GM12878 (cell line): ENCODE measurements around the gene INSYN2B. TPM values are rescaled to one million over a fixed set of nuclear protein-coding genes. Genes with fewer than 3 reads are reported as not detected.

Source experiments
- ATAC-seq: fragments of 200-7000 bp; cut with Tn5 transposase; 3 replicates; pipeline ENCODE4 v1.9.1; 2020; ENCODE audit warnings: mild to moderate bottlenecking, moderate library complexity
- BruUV-seq: library from RNA; stranded (reverse); fragments of 400-500 nt; replicated peaks from 2 replicates; lab custom pipeline; 2021; lab: Mats Ljungman, UMichigan
- CTCF ChIA-PET: fragments of 300-600 bp; sonication (Branson Sonifier 250); formaldehyde crosslinking; extraction: SDS; loops from one replicate; lab custom pipeline; 2021; ENCODE audit warnings: inconsistent platforms; lab: Yijun Ruan, JAX
- POLR2A ChIA-PET: fragments of 350-600 bp; formaldehyde crosslinking; extraction: SDS; loops from one replicate; lab custom pipeline; 2021; ENCODE audit warnings: inconsistent platforms; lab: Charles Lee
- RAD21 ChIA-PET: fragments of 300-600 bp; sonication (Branson Sonifier 250); formaldehyde crosslinking; loops from one replicate; lab custom pipeline; 2023; ENCODE audit warnings: antibody characterized with exemption; ENCODE audit not compliant: unreplicated experiment; lab: Charles Lee
- SMC1A ChIA-PET: fragments of 300-600 bp; sonication (Branson Sonifier 250); formaldehyde crosslinking; loops from one replicate; lab custom pipeline; 2023; ENCODE audit not compliant: unreplicated experiment, uncharacterized antibody; lab: Charles Lee
- DNase-seq: peaks from one replicate; pipeline ENCODE4 v3.0.0-alpha.2; 2011; ENCODE audit warnings: low read depth, low spot score
- FAIRE-seq: peaks from 3 replicates; lab custom pipeline; 2011; peaks lifted over from hg19 to GRCh38; lab: Jason Lieb, UNC
- H2AFZ ChIP-seq: 2 replicates; pipeline ENCODE4 v1.6.0; 2011; ENCODE audit warnings: low read depth, low read length, control low read depth; ENCODE audit not compliant: control insufficient read depth
- H3K27ac ChIP-seq: 2 replicates; pipeline ENCODE4 v1.5.1; 2011; ENCODE audit warnings: control low read depth; ENCODE audit not compliant: control insufficient read depth, insufficient read depth
- H3K27me3 ChIP-seq, 2 experiments: replicated peaks in 1 of 2; 2 replicates each; pipeline versions ENCODE4 v1.6.0 to v1.6.1; 2011; ENCODE audit warnings: low read length in 1 of 2; ENCODE audit not compliant: control insufficient read depth in 2 of 2, insufficient read depth in 2 of 2
- H3K36me3 ChIP-seq, 2 experiments: 2 replicates each; pipeline ENCODE4 v1.5.1; 2011; ENCODE audit warnings: low read length in 1 of 2; ENCODE audit not compliant: control insufficient read depth in 2 of 2, insufficient read depth in 2 of 2
- H3K4me1 ChIP-seq: 2 replicates; pipeline ENCODE4 v1.6.1; 2011; ENCODE audit warnings: mild to moderate bottlenecking, low read length, moderate library complexity, mixed read lengths; ENCODE audit not compliant: control insufficient read depth, insufficient read depth
- H3K4me2 ChIP-seq: 2 replicates; pipeline ENCODE4 v1.6.0; 2011; ENCODE audit warnings: control low read depth; ENCODE audit not compliant: control insufficient read depth, insufficient read depth
- H3K4me3 ChIP-seq: fragments of 200-600 bp; sonication (generic); 2 replicates; pipeline ENCODE4 v1.5.1; 2016
- H3K79me2 ChIP-seq: 2 replicates; pipeline ENCODE4 v1.6.0; 2011; ENCODE audit warnings: low read length; ENCODE audit not compliant: control insufficient read depth, insufficient read depth
- H3K9ac ChIP-seq: 2 replicates; pipeline ENCODE4 v1.8.0; 2011; ENCODE audit warnings: low read length, control low read depth, mixed read lengths; ENCODE audit not compliant: control insufficient read depth, insufficient read depth
- H3K9me3 ChIP-seq: replicated peaks from 3 replicates; pipeline ENCODE4 v1.5.1; 2011; ENCODE audit warnings: mild to moderate bottlenecking, low read length; ENCODE audit not compliant: control insufficient read depth, insufficient read depth
- H4K20me1 ChIP-seq: 2 replicates; pipeline ENCODE4 v1.6.0; 2011; ENCODE audit not compliant: control insufficient read depth, insufficient read depth
- BCLAF1 ChIP-seq: fragments of 450-650 bp; IDR thresholded peaks from 2 replicates; pipeline ENCODE4 v1.6.1; 2017; ENCODE audit warnings: antibody characterized with exemption, mild to moderate bottlenecking, moderate library complexity
- CTCF ChIP-seq, 3 experiments: IDR thresholded peaks in 2 of 3; conservative IDR thresholded peaks in 1 of 3; 2 replicates each; pipeline ENCODE4 v1.5.1; 2011; ENCODE audit warnings: low read depth in 3 of 3, low read length in 3 of 3, mild to moderate bottlenecking in 3 of 3, control low read depth in 2 of 3, moderate library complexity in 2 of 3, inconsistent platforms in 1 of 3, mixed read lengths in 1 of 3; ENCODE audit not compliant: control insufficient read depth in 2 of 3, insufficient read depth in 1 of 3; ENCODE audit errors: extremely low read depth in 1 of 3
- CUX1 ChIP-seq: IDR thresholded peaks from 2 replicates; pipeline ENCODE4 v1.6.1; 2012; ENCODE audit warnings: improper control_type of control experiment, low read depth, low read length; ENCODE audit not compliant: insufficient replicate concordance
- JUND ChIP-seq: IDR thresholded peaks from 2 replicates; pipeline ENCODE4 v1.6.1; 2012; ENCODE audit warnings: low read depth, mild to moderate bottlenecking, low read length, improper control_type of control experiment, moderate library complexity
- NFIC ChIP-seq: IDR thresholded peaks from 2 replicates; pipeline ENCODE4 v1.6.1; 2012; ENCODE audit warnings: low read depth, mild to moderate bottlenecking, inconsistent platforms, low read length, moderate library complexity
- NFYB ChIP-seq: IDR thresholded peaks from 2 replicates; pipeline ENCODE4 v1.6.1; 2011; ENCODE audit warnings: low read depth, mild to moderate bottlenecking, low read length, improper control_type of control experiment, moderate library complexity; ENCODE audit not compliant: insufficient read depth
- POLR2AphosphoS2 ChIP-seq: IDR thresholded peaks from 2 replicates; pipeline ENCODE4 v1.6.1; 2011; ENCODE audit warnings: low read depth, mild to moderate bottlenecking, low read length, improper control_type of control experiment, moderate library complexity
- SIN3A ChIP-seq: IDR thresholded peaks from 2 replicates; pipeline ENCODE4 v1.6.1; 2012; ENCODE audit warnings: low read depth, low read length, improper control_type of control experiment
- ZNF207 ChIP-seq: fragments of 450-650 bp; IDR thresholded peaks from 2 replicates; pipeline ENCODE4 v1.6.1; 2014; ENCODE audit warnings: antibody characterized with exemption, mild to moderate bottlenecking, borderline replicate concordance
- in situ Hi-C: fragments of 300-500 bp; cut with MboI; formaldehyde crosslinking; loops from 9 replicates; pipeline ENCODE4 v1.14.3; 2018; ENCODE audit warnings: mixed read lengths
- intact Hi-C: fragments of 100-400 bp; cut with micrococcal nuclease; formaldehyde crosslinking; loops from one replicate; pipeline ENCODE4 v1.14.2; 2022; ENCODE audit not compliant: unreplicated experiment
- polyA plus RNA-seq, 11 experiments: library from polyadenylated mRNA; depleted of rRNA in 4 of 11; unstranded in 6 of 11; stranded (reverse) in 5 of 11; fragments of >200 nt; fragmentation: Nextera tagmentation in 4 of 11; fragmentation: Illumina TruSeq in 1 of 11; extraction: Ambion mirVana in 4 of 11; extraction: Trizol in 1 of 11; gene quantifications; 1 replicate in 1 of 11; 2 replicates in 10 of 11; pipeline versions ENCODE4 v1.2.1 to v1.2.3, GENCODE V29; 2011 to 2016; ENCODE audit warnings: inconsistent platforms in 2 of 11, missing spikeins in 2 of 11, low read depth in 1 of 11
- total RNA-seq, 4 experiments: library from RNA; depleted of rRNA in 3 of 4; stranded (reverse); fragments of >200 nt in 3 of 4; fragmentation: Illumina TruSeq in 1 of 4; extraction: Trizol in 1 of 4; gene quantifications; 2 replicates each; pipeline versions ENCODE4 v1.2.1 to v1.2.3, GENCODE V29; 2013 to 2021

Gene INSYN2B
- total and polyA plus RNA-seq, 10 of the 15 experiments (the other 5 are each of a cell fraction or from before 2014, with no cell fraction given): 0.05 to 0.27 (median 0.13) TPM; not detected in 7

GRCh38 chr5:169893010-169893409, 87.3 kb downstream of the INSYN2B start:
- SMC1A ChIA-PET: interaction anchor here (0.7 to 1.3 kb wide), 3 partner anchors 9 to 18 kb away, joined by 3 read pairs; no protein-coding TSS in a partner anchor
- no peak for FAIRE-seq
- no peaks in the 10 kb centered on the region; the same call in 1 of the 2 replicates for H4K20me1 ChIP-seq

More at GRCh38 chr5:169893010-169893409, 87.3 kb downstream of the INSYN2B start:
- POLR2A ChIA-PET: interaction anchor here (0.7 kb wide), 1 partner anchor 205 kb away, joined by 3 read pairs; no protein-coding TSS in a partner anchor
- H3K4me2 ChIP-seq: no peak overlapping the region
- DNase-seq (no peak), ATAC-seq (no peak)
- no peak overlapping the region for H3K4me3 ChIP-seq
- CTCF ChIA-PET: no interaction called here
- intact Hi-C loops: no loop called here
- TF ChIP-seq ZNF207 (no peak), SIN3A (no peak), POLR2AphosphoS2 (no peak), CUX1 (no peak), NFIC (no peak), BCLAF1 (no peak), CTCF (IDR thresholded peaks at IDR 0.05 in 2 of 3, conservative IDR thresholded peaks at IDR 0.05 in 1 of 3; ENCODE audit: control insufficient read depth in 2 of 3, extremely low read depth in 1 of 3, insufficient read depth in 1 of 3, low read depth in 3 of 3, low read length in 3 of 3) (no peak), NFYB (no peak), JUND (no peak)
- peaks cover 6 to 9% of the 10 kb centered on the region in 2 experiments for H3K36me3 ChIP-seq
- no TSS peak for BruUV-seq
- RAD21 ChIA-PET: no interaction called here
- no peaks in the 10 kb centered on the region for H3K4me1 ChIP-seq
- H3K27me3 ChIP-seq: no peaks in the 10 kb centered on the region
- H3K27ac ChIP-seq: no peak overlapping the region
- H2AFZ ChIP-seq: no peak overlapping the region
- no peak overlapping the region for H3K9ac ChIP-seq
- H3K9me3 ChIP-seq: no peaks in the 10 kb centered on the region
- in situ Hi-C loops: no loop called here
- H3K79me2 ChIP-seq: no peaks in the 10 kb centered on the region
